B cell (primary cell): ENCODE measurements around the gene CHADL.

ENCODE experiments used
- CTCF ChIP-seq: fragments of 200-600 bp; IDR thresholded peaks from one replicate; pipeline ENCODE4 v1.8.0; 2022; ENCODE audit warnings: antibody characterized with exemption, mild to moderate bottlenecking
- EZH2 ChIP-seq: IDR thresholded peaks from 2 replicates; pipeline ENCODE4 v1.6.1; 2012; ENCODE audit warnings: borderline replicate concordance, low read depth, mild to moderate bottlenecking, moderate library complexity, low read length; ENCODE audit not compliant: insufficient read depth, poor library complexity, severe bottlenecking

DNA sequence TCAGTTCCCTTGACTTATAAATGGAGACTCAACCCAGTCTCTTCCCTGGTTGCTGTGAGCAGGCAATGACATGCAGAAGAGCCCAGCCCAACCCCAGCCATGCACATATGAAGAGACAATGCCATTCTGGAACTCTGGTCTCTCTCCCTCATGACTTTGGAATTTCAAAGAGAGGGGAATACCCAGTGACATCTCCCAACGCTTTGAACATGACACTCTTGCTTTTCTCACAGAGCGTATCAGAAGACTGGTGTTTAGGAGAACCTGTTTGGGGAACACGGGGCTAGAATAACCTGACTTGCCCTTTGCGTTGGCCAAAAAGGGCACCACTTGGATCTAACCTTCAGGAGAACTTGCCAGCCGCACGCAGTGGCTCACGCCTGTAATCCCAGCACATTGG is 32.4 kb upstream of the CHADL start:
- TF ChIP-seq CTCF, result no peak
- TF ChIP-seq EZH2, result no peak
